HG03521 (cell line): ENCODE data around the gene MS4A3.
"Not testable (repeated sequence)": the region's sequence is repeated elsewhere in the genome, so short reads cannot be mapped to it uniquely, and the experiment has no call there.

Experiments
- ATAC-seq: cut with Tn5 transposase; IDR thresholded peaks from one replicate; pipeline ENCODE4 v1.9.1; 2021; ENCODE audit warnings: mild to moderate bottlenecking, moderate library complexity; ENCODE audit not compliant: unreplicated experiment

Gene MS4A3, protein sequence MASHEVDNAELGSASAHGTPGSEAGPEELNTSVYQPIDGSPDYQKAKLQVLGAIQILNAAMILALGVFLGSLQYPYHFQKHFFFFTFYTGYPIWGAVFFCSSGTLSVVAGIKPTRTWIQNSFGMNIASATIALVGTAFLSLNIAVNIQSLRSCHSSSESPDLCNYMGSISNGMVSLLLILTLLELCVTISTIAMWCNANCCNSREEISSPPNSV

DNA sequence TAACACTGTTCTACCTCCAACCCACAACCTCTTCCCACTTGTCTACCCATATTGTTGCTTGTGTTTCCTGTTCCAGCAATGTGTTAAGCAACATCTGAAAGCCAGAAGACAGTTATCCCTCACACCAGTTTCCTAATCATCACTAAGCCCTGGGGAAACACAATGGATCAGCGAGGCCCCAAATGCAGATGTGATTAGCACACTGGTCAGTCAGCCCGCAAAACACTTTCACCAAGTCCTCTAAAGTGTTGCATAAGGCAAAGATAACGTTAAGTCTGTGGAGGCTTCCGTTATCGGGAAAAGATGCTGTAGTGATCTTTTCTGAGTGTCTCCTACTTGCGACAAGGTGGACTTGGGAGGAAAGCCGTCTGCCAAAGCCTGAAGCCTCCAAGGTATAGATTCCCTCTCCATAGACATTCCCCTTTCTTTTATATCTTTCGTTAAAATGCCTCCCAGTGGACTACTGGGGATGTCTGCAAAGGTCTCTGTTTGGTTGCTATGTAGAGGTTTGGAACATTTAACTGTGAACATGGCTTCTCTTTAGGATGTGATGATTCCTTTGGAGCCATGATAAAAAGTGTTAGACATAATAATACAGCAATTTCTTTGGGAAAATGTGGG is at the start of gene MS4A3:
MS4A3 (plus strand) TSS at position 317 of the 621 bp plus-strand sequence. CDS start 4,496 bp downstream, outside the sequence.
- ATAC-seq = no peak

DNA sequence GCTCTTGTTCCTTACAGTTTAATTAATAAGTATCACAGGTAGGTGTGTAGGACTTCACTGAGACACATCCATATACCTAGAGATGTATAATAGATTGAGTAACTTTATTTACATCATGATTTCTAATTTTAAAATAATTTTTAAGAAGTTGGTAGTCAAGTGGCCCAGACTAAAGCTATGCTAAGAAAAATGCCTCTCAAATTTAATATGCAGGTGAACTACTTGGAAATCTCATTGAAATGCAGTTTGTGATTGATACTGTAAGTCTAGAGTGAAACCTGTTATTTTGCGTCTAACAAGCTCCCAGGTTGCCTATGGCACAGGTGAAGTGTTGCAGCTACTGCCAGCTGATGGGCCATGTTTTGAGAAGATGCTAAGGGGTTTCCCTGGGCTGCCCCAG is 39.6 kb upstream of the MS4A3 start, which contains the start of gene OOSP4B:
OOSP4B (plus strand) TSS at position 301 of the 400 bp plus-strand sequence.
- ATAC-seq = no peak

DNA sequence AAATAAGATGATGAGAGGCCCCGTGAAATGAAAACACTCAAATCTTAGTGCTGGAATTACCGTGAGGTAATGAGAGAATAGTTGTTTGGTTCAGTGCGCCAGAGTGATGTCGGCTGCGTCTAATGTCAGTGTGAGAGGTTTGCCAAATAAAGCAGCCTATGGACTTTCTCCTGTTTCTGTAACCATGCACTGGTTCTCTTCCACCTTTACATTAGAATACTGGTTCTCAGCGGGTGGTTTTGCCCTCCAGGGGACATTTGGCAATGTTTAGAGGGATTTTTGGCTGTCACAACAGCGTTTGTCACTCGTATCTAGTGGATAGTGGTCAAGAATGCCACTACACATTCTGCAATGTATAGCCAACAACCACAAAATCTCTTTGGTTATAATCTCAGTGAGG is 38.4 kb upstream of the MS4A3 start:
- no peak for ATAC-seq

DNA sequence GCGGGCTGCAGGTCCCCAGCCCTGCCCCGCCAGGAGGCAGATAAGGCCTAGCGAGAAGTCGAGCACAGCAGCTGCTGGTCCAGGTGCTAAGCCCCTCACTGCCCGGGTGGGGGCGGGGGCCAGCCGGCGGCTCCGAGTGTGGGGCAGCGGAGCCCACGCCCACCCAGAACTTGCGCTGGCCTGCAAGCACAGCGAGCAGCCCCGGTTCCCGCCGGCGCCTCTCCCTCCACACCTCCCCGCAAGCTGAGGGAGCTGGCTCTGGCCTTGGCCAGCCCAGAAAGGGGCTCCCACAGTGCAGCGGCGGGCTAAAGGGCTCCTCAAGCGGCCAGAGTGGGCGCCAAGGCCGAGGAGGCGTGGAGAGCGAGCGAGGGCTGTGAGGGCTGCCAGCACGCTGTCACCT is 36.1 kb upstream of the MS4A3 start:
- ATAC-seq = not testable (repeated sequence)

DNA sequence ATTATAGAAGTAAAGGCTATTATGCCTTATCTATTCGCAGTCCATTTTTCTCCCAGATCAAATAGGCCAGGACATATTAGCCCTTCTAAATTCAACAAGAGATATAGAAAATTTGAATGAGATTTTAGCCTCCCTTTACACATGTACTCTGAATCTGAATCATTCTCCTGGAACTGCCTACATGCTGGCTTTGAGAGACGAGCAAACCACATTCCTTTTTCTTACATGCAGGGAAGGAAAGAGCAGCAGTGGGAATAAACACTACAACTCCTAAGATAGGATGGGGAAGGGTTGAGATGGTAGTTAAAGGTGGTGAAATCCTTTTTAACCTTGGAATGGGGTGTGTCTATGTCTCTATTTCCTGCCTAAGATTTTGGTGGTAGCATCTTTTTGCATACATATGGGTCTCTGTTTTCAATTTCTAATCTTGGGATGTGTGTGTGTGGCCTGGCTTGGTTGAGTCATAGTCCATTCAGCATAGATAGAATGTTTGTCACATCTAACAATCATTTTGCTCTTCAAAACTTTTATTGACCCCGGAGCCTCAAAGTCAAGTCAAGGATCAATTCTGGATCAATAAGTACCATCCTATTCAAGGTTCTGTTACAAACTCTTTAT is 27.3 kb upstream of the MS4A3 start:
- ATAC-seq = no peak

DNA sequence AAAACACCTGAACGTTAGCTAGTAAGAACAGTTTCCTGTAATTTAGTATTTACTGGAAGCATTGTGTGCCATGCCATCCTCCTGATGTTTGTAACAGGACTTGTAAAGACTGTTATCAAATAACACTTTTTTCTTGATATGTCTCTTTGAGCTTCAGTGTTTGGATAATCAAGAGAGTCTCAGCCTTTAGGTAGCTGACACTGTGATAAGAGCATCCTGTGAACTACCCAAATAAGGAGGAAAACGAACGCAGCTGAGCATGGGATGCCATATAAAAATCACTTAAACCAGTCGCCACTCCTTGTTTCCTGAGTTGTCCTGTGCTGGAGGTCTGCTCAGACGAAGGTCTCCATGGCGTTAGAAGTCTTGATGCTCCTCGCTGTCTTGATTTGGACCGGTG is 16.4 kb upstream of the MS4A3 start, which contains the start of gene OOSP2:
OOSP2 (plus strand) TSS at position 301 of the 400 bp plus-strand sequence; CDS start at position 352, 51 bp downstream.
- ATAC-seq = no peak

DNA sequence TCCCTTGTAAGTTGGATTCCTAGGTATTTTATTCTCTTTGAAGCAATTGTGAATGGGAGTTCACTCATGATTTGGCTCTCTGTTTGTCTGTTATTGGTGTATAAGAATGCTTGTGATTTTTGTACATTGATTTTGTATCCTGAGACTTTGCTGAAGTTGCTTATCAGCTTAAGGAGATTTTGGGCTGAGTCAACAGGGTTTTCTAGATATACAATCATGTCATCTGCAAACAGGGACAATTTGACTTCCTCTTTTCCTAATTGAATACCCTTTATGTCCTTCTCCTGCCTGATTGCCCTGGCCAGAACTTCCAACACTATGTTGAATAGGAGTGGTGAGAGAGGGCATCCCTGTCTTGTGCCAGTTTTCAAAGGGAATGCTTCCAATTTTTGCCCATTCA is 6.0 kb upstream of the MS4A3 start:
- ATAC-seq = not testable (repeated sequence)

DNA sequence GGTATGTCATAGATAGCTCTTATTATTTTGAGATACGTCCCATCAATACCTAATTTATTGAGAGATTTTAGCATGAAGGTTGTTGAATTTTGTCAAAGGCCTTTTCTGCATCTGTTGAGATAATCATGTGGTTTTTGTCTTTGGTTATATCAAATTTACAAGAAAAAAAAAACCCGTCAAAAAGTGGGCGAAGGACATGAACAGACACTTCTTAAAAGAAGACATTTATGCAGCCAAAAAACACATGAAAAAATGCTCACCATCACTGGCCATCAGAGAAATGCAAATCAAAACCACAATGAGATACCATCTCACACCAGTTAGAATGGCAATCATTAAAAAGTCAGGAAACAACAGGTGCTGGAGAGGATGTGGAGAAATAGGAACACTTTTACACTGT is 5.6 kb upstream of the MS4A3 start:
- ATAC-seq = not testable (repeated sequence)

DNA sequence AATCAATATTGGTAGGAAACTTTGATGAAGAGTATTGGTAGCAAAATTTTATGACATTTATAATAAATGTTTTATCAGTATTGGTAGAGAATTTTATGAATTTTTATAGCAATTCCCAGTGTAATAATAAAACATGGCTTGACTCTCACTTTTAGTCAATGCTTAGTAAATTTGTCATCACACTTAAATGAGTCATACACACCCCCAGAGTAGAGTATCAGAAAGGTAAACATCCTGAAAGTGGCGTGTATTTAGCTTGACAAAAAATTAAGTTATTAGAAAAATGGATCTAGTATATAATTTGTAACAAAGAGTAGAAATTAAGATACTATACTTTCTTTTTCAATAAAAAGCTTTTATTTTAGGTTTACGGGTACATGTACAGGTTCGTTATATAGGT is 2.6 kb downstream of the MS4A3 start:
- no peak for ATAC-seq

DNA sequence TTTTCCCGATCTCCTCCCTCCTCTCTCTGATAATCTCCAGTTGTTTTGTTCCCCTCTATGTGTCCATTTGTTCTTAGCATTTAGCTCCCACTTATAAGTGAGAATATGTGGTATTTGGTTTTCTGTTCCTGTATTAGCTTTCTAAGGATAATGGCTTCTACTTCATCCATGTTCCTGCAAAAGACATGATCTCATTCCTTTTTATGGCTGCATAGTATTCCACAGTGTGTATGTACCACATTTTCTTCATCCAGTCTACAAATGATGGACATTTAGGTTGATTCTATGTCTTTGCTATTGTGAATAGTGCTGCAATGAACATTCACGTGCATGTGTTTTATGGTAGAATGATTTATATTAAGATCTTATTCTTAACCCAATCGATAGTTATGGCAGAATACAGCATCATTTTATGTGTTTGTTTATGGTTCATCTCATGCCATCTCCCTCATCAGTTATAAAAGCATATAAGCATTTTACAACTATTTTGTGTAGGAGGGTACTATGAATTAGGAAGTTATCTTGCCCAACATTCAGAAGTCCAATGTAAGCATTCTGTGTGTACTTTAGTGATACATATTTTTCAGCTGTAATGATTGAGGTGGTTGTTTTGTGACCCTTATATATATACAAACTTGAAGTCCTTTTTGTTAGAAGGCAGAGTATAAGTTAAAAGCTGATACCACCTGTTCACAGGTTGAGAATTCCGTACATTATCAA is 3.2 kb downstream of the MS4A3 start:
- no peak for ATAC-seq

DNA sequence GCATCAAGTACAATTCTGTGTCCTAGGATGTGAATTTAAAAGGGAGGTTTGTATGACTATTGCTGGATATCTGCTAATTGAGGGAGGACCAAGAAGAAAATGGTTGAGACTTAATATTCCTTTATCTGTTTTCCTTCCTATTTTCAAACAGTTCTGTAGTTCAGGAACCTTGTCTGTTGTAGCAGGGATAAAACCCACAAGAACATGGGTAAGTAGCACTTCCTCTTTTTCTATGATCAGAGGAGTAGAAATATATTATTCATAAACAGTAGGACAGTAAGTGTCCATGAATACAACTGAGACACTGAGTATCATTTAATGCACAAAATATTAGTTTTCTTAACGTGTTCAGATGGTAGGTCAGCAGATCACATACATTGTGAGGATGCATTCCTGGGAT is 7.6 kb downstream of the MS4A3 start:
- ATAC-seq = no peak

DNA sequence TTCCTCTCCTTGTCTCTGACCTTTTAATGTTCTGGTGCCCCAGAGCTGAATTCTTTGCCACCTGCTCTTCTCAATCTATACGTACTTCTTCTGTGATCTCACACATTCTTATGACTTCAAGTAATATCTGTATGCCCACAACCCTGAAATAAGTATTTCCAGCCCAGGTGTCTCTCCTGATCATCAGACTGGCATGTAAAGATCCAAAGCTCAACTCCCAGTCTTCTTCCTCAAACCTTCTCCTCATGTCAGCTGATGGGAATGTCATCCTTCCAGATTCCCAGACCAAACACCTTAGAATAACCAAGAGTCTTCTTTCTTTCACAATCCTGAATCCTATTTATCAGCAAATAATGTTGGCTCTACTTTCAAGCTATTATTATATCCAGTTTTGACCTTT is 9.3 kb downstream of the MS4A3 start:
- ATAC-seq = no peak

DNA sequence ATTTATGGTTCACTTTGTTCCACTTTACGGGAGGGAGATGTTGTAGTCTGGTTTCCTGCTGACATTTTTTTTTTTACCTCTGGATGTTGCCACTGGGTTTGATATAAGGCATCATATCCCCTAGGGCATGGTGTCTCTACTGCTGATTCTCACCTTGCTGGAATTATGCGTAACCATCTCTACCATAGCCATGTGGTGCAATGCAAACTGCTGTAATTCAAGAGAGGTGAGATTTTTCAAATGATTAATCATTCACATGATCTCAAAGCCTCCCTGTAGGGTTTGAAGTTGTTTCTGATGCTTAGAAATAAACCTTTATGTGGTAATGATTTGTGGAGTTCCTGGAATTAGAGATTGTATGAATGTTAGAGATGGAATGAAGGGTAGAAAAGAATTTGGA is 13.0 kb downstream of the MS4A3 start:
- no peak for ATAC-seq

DNA sequence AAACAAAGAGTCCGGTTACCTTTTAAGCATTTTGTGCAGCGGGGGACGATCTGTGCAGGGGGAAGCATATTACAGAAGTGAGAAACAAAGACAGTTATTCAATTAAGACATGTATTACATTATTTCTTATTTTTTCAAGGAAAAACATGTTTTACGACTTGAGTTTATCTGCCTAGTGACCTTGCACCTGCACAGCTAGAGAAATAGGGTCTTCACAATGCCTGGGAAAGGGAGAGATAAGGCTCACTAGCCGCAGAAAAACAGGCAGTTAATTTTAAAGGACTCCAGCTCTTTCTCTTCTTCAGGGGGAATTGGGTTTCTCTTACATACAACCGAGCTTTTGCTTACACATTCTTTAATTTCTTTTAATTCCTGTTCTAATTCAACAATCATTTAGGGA is 15.2 kb downstream of the MS4A3 start:
- not testable (repeated sequence) for ATAC-seq

DNA sequence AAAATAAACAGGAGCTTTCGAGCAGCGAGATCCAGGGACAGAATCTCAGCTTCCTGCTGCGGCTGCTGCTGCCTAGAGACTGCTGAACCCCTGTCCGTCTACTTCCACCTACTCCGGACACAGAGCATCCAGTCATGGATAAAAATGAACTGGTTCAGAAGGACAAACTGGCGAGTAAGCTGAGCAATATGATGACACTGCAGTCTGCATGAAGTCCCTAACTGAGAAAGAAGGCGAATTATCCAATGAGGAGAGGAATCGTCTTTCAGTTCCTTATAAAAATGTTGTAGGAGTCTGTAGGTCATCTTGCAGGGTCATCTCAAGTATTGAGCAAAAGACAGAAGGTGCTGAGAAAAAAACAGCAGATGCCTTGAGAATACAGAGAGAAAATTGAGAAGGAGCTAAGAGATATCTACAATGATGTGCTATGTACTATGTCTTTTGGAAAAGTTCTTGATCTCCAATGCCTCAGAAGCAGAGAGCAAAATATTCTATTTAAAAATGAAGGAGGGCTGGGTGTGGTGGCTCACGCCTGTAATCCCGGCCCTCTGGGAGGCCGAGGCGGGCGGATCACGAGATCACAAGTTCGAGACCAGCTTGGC is 20.9 kb downstream of the MS4A3 start:
- no peak for ATAC-seq

DNA sequence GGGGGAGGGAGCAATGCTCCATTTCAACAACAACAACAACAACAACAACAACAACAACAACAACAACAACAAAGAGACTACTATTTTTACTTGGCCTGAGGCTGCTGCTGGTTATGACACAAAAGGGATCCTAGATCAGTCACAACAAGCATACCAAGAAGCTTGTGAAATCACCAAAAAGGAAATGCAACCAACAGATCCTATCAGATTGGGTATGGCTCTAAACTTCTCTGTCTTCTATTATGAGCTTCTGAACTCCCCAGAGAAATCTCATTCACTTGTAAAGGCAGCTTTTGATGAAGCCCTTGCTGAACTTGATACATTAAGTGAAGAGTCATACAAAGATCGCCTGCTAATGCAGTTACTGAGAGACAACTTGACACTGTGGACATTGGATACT is 21.5 kb downstream of the MS4A3 start:
- no peak for ATAC-seq

DNA sequence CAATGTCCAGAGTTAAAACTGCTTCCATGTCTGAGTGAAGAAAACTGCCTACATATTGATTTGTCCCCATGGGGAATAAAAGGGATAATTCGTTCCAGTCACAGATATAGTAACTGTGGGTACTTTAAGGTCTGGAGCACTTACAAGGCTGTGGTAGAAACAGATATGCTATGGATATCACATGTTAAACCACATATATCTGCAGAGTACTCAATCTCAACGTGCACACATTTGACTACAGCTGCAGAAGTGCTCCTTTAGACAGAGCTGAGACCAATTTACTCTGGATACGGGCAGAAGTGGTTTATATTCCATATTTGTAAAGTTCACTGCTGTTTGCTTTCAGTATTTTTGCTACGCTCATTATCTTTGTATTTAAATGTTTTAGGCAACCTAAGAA is 22.3 kb downstream of the MS4A3 start:
- no peak for ATAC-seq

DNA sequence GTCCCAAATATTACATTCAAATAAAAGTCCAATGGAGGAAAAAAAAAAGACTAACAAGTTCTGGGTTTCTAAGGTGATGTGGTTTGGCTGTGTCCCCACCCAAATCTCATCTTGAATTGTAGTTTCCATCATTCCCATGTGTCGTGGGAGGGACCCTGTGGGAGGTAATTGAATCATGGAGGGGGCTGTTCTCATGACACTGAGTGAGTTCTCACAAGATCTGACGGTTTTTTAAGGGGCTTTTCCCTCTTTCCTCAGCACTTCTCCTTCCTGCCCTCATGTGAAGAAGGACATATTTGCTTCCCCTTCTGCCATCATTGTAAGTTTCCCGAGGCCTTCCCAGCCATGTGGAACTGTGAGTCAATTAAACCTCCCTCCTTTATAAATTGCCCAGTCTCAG is 24.1 kb downstream of the MS4A3 start:
- no peak for ATAC-seq

DNA sequence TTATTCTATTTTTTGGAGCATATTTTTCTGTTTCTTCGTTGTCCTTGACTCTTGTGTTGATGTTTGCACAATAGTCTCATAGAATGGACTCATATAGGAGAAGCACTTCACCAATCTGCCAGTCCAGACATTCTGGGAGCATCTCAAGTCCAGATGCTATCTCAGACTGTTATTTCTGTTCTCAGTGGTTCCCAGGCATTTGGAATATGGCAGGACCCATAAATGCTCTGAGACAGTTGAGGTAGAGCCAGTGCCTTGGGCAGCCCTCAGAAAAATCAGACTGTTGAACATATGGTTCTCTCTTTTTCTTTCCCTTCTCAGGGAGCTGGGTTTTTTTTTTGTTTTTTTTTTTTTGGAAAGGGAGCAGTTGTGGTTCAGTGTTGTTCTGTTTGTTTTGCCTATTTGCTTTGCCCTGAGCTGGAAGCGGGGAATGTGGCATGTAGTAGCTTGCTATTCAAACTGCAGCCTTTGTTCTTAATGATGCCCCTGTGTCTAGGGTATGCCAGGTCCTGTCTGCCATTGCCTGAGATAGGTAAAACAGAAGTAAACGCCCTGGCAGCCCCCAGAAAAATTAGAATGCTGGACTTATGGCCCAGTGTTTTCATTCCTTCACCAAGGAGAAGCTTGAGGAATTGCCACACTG is 28.3 kb downstream of the MS4A3 start:
- ATAC-seq = no peak

DNA sequence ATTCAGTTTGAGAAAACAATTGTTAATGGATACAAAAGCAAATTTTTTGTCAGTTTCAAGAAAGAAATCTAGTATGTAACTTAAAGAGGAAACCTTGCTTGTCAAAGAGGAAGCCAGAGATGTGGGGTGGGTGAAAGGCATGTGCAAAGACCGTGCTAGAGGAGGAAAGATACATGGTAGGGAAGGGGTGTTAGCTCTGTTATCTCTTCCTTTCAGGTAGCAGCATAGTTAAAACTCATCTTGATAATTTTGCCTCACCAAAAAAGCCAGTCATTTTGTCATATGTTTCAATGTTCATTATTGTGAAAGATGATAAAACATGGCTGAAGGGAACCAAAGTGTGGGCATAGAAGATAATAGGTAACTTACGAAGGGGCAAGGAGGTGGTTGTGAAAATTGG is 29.4 kb downstream of the MS4A3 start:
- no peak for ATAC-seq

DNA sequence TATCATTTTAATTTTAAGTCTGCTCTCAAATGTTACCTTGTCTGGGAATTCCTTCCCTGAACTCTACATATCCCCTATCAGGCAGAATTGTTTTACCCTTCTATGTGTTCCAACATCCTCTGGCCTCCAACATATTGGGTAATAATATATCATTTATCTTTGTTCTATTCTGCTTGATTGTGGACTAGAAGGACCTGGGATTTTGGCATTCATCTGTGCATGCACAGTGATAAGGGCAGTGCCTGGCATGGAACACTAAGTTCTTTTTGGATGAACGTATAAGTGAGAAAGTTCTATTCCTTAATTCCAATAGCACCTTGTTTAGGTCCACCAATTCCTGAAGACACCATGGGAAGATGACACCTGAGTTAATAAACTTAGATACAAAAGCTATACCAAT is 30.8 kb downstream of the MS4A3 start:
- ATAC-seq = no peak
